ENCODE measurements around the gene CD69. TPM values are rescaled to one million over a fixed set of nuclear protein-coding genes. Genes with fewer than 3 reads are reported as not detected.

CD69 gene
- total RNA-seq, 1 donor from 2014 or later, result 0.18 TPM

DNA sequence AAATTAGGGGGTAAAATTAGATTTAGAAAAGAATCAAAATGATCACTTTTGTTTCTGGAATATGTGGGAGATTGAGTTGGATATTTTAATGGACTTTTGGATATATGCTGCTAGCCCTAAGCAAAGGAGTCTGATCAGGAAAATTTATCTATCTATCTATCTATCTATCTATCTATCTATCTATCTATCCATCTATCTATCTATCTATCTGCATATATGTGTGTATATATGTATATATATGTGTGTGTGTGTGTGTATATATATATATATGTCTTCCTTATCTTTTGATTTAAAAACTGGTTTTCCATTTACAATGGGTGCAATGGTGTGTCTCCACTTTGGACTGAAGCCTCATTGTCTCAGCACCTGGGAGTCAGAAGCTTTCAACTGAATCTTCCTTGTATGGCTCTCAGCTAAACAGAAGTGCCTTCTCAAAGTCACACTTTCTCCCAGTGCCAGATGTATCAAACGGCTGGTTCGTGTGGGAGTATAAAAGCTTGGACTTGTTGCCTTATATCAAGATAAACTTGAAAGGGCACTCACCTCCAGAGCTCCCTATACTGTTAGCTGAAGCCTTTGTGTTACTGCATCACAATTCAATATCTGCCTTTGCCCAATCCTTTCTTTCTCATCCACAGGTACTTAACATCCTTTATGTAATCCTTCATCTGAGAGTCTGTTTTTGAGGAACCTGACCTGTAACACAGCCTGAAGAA lies 31.6 kb upstream of the CD69 start:
- no peak for FAIRE-seq

DNA sequence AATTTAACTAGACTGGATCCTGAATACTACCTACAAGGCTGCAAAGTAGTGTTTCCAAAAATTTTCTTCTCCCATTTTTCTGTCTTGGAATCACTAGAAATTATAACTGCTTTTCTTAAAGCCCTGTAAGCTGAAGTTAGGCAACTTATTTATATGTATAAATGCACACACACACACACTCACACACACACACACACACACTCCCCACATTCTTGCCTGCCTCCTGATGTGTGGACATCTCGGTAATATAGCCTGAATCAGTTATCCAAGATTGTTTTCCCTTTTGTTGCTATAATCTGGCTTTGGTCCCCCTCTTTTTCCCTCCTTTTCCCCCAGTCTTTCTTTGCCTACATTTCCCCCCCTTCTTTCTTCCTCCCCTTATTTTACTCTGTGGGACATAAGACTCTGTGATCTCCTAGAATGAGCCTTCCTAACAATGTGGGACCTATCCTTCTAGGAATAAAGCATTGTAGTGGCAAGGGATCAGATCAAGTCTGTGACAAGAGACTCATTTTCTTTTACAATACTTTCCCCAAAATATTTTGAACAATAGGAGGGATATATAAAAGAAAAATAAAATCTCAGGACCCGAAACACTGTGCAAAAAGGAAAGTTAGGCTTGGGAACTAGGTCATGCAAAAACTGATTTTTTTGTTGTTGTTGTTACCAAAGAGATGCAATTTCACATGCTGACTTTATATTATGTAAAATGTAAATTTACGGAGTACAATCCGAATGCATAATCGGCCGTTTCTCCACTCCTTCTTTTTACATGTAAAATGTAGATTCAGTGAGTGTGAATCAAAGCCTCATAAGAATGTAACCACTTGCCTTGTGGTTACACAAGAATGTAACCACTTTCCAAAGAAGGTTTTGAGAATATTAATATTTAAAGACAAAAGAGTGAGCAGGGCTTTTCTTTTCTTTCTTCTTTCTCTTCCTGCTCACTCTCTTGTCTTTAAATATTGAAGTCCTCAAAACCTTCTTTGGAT lies 26.3 kb upstream of the CD69 start:
- Mint-ChIP-seq H3K27ac (ENCODE audit: unreplicated experiment) (no peak overlapping the region), H3K9me3 (ENCODE audit: unreplicated experiment) (no peaks in the 10 kb centered on the region), H3K36me3 (ENCODE audit: low read depth, unreplicated experiment) (no peaks in the 10 kb centered on the region), H3K4me1 (ENCODE audit: low read depth, unreplicated experiment) (peaks cover 4% of the 10 kb centered on the region), H3K27me3 (ENCODE audit: low read depth, unreplicated experiment) (no peaks in the 10 kb centered on the region), H3K4me3 (ENCODE audit: unreplicated experiment) (no peak overlapping the region)
- Histone ChIP-seq H3K79me2 (ENCODE audit: insufficient read depth, low read length) (no peaks in the 10 kb centered on the region), H2AFZ (ENCODE audit: low read depth, low read length) (peak overlapping the region; percentile 11), H3K27ac (ENCODE audit: low read depth, low read length) (no peak overlapping the region), H3K36me3 (ENCODE audit: insufficient read depth, low read length) (no peaks in the 10 kb centered on the region), H3K9ac (ENCODE audit: low read length) (no peak overlapping the region), H3K4me2 (ENCODE audit: low read length) (peak overlapping the region; percentile 69), H3K4me1 (ENCODE audit: insufficient read depth, low read length) (peaks cover 6% of the 10 kb centered on the region), H3K27me3 (ENCODE audit: insufficient read depth, low read length) (no peaks in the 10 kb centered on the region), H3K9me3 (ENCODE audit: insufficient read depth, low read depth, low read length) (no peaks in the 10 kb centered on the region), H4K20me1 (ENCODE audit: insufficient read depth, low read length) (no peaks in the 10 kb centered on the region), H3K4me3 (ENCODE audit: insufficient read depth, low read depth, low read length) (peak overlapping the region; percentile 31)
- FAIRE-seq (no peak), DNase-seq (ENCODE audit: low read depth) (peak; percentile 61)
- TF ChIP-seq, protein P1, sequence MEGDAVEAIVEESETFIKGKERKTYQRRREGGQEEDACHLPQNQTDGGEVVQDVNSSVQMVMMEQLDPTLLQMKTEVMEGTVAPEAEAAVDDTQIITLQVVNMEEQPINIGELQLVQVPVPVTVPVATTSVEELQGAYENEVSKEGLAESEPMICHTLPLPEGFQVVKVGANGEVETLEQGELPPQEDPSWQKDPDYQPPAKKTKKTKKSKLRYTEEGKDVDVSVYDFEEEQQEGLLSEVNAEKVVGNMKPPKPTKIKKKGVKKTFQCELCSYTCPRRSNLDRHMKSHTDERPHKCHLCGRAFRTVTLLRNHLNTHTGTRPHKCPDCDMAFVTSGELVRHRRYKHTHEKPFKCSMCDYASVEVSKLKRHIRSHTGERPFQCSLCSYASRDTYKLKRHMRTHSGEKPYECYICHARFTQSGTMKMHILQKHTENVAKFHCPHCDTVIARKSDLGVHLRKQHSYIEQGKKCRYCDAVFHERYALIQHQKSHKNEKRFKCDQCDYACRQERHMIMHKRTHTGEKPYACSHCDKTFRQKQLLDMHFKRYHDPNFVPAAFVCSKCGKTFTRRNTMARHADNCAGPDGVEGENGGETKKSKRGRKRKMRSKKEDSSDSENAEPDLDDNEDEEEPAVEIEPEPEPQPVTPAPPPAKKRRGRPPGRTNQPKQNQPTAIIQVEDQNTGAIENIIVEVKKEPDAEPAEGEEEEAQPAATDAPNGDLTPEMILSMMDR (IDR thresholded peaks at IDR 0.05; ENCODE audit: insufficient read depth, low read depth, low read length), result no peak
- no peak for TF ChIP-seq EZH2 (IDR thresholded peaks at IDR 0.05; ENCODE audit: insufficient read depth, low read length)

More for the DNA sequence above, 31.6 kb upstream of the CD69 start:
- TF ChIP-seq EZH2 (IDR thresholded peaks at IDR 0.05; ENCODE audit: insufficient read depth, low read length), result no peak
- TF ChIP-seq, protein P1 (IDR thresholded peaks at IDR 0.05; ENCODE audit: insufficient read depth, low read depth, low read length), result no peak
- H3K27ac ChIP-seq (ENCODE audit: low read depth, low read length), result peak overlapping the region; percentile 48
- H3K4me1 ChIP-seq (ENCODE audit: insufficient read depth, low read length), result peaks cover 12% of the 10 kb centered on the region
- Mint-ChIP-seq H3K9me3 (ENCODE audit: unreplicated experiment) (no peaks in the 10 kb centered on the region), H3K27ac (ENCODE audit: unreplicated experiment) (no peak overlapping the region), H3K36me3 (ENCODE audit: low read depth, unreplicated experiment) (no peaks in the 10 kb centered on the region), H3K27me3 (ENCODE audit: low read depth, unreplicated experiment) (no peaks in the 10 kb centered on the region), H3K4me3 (ENCODE audit: unreplicated experiment) (no peak overlapping the region), H3K4me1 (ENCODE audit: low read depth, unreplicated experiment) (peaks cover 15% of the 10 kb centered on the region)
- no peaks in the 10 kb centered on the region for H3K79me2 ChIP-seq (ENCODE audit: insufficient read depth, low read length)
- H3K27me3 ChIP-seq (ENCODE audit: insufficient read depth, low read length), result no peaks in the 10 kb centered on the region
- H3K9ac ChIP-seq (ENCODE audit: low read length), result no peak overlapping the region
- no peaks in the 10 kb centered on the region for H3K9me3 ChIP-seq (ENCODE audit: insufficient read depth, low read depth, low read length)
- no peak overlapping the region for H3K4me3 ChIP-seq (ENCODE audit: insufficient read depth, low read depth, low read length)
- no peak overlapping the region for H2AFZ ChIP-seq (ENCODE audit: low read depth, low read length)
- H4K20me1 ChIP-seq (ENCODE audit: insufficient read depth, low read length), result no peaks in the 10 kb centered on the region
- peak overlapping the region; percentile 66 for H3K4me2 ChIP-seq (ENCODE audit: low read length)
- no peaks in the 10 kb centered on the region for H3K36me3 ChIP-seq (ENCODE audit: insufficient read depth, low read length)
- DNase-seq (ENCODE audit: low read depth), result no peak

All from astrocyte (in vitro differentiated cells and primary cell).